Keratinocyte (primary cell): ENCODE results near the gene AOAH. TPM values are rescaled to one million over a fixed set of nuclear protein-coding genes. Genes with fewer than 3 reads are reported as not detected.

Experiments
- DNase-seq: peaks from one replicate; pipeline ENCODE4 v3.0.0-alpha.2; 2011; ENCODE audit warnings: low read depth, missing footprints, low spot score
- FAIRE-seq: peaks from 2 replicates; lab custom pipeline; 2011; peaks lifted over from hg19 to GRCh38; lab: Jason Lieb, UNC
- H2AFZ ChIP-seq: 2 replicates; pipeline ENCODE4 v1.6.0; 2012; ENCODE audit warnings: low read length, control low read depth, inconsistent platforms; ENCODE audit not compliant: control insufficient read depth
- H3K27ac ChIP-seq: 2 replicates; pipeline ENCODE4 v1.5.1; 2011; ENCODE audit warnings: low read length; ENCODE audit not compliant: control insufficient read depth, insufficient read depth
- H3K27me3 ChIP-seq: 3 replicates; pipeline ENCODE4 v1.6.0; 2011; ENCODE audit warnings: low read length; ENCODE audit not compliant: control insufficient read depth, insufficient read depth; ENCODE audit errors: extremely low read depth
- H3K36me3 ChIP-seq, 2 experiments: 2 replicates in 1 of 2; 3 replicates in 1 of 2; pipeline ENCODE4 v1.5.1; 2011; ENCODE audit warnings: low read length in 2 of 2, mild to moderate bottlenecking in 1 of 2; ENCODE audit not compliant: control insufficient read depth in 2 of 2, insufficient read depth in 2 of 2; ENCODE audit errors: extremely low read depth in 1 of 2
- H3K4me1 ChIP-seq: 3 replicates; pipeline ENCODE4 v1.5.1; 2011; ENCODE audit warnings: low read length; ENCODE audit not compliant: control insufficient read depth, insufficient read depth; ENCODE audit errors: extremely low read depth
- H3K4me2 ChIP-seq: 3 replicates; pipeline ENCODE4 v1.6.0; 2011; ENCODE audit warnings: low read depth, low read length; ENCODE audit not compliant: control insufficient read depth, insufficient read depth; ENCODE audit errors: extremely low read depth
- H3K4me3 ChIP-seq, 3 experiments: fragments of 200-600 bp in 1 of 3; sonication (generic) in 1 of 3; 2 replicates in 2 of 3; 3 replicates in 1 of 3; pipeline ENCODE4 v1.5.1; 2011 to 2016; ENCODE audit warnings: low read length in 3 of 3, mild to moderate bottlenecking in 3 of 3, control low read depth in 2 of 3, inconsistent platforms in 1 of 3, low read depth in 1 of 3, mixed read lengths in 1 of 3, mixed run types in 1 of 3, moderate library complexity in 1 of 3; ENCODE audit not compliant: control insufficient read depth in 2 of 3, insufficient read depth in 2 of 3; ENCODE audit errors: extremely low read depth in 1 of 3
- H3K79me2 ChIP-seq: 2 replicates; pipeline ENCODE4 v1.6.0; 2012; ENCODE audit warnings: low read length; ENCODE audit not compliant: control insufficient read depth, insufficient read depth
- H3K9ac ChIP-seq: 3 replicates; pipeline ENCODE4 v1.6.0; 2011; ENCODE audit warnings: low read length; ENCODE audit not compliant: control insufficient read depth, insufficient read depth; ENCODE audit errors: extremely low read depth
- H3K9me1 ChIP-seq: 3 replicates; pipeline ENCODE4 v1.6.0; 2011; ENCODE audit warnings: low read length; ENCODE audit not compliant: control insufficient read depth, insufficient read depth; ENCODE audit errors: extremely low read depth
- H3K9me3 ChIP-seq: 2 replicates; pipeline ENCODE4 v1.5.1; 2012; ENCODE audit warnings: low read depth, low read length; ENCODE audit not compliant: control insufficient read depth
- H4K20me1 ChIP-seq: 3 replicates; pipeline ENCODE4 v1.6.0; 2011; ENCODE audit warnings: low read length; ENCODE audit not compliant: control insufficient read depth, insufficient read depth; ENCODE audit errors: extremely low read depth
- EZH2 ChIP-seq: IDR thresholded peaks from one replicate; pipeline ENCODE4 v1.6.1; 2012; ENCODE audit warnings: inconsistent platforms, mild to moderate bottlenecking, low read length, moderate library complexity
- dilution Hi-C: fragments of 300-500 bp; cut with MboI; formaldehyde crosslinking; loops from one replicate; pipeline ENCODE4 v1.7.0; 2020; ENCODE audit warnings: low sequenced_read_pairs; ENCODE audit not compliant: extremely low pct_ligation_motif_present
- polyA plus RNA-seq, 5 experiments: library from polyadenylated mRNA; depleted of rRNA in 3 of 5; stranded (reverse) in 3 of 5; stranded (forward) in 1 of 5; unstranded in 1 of 5; fragments of >200 nt; gene quantifications; 1 replicate in 1 of 5; 2 replicates in 3 of 5; 3 replicates in 1 of 5; pipeline versions ENCODE4 v1.2.1 to v1.2.3, GENCODE V29; 2011 to 2012; ENCODE audit warnings: missing spikeins in 2 of 5, low read depth in 1 of 5, low replicate concordance in 1 of 5
- TF ChIP-seq, protein P1 (sequence below), 3 experiments: IDR thresholded peaks in 1 of 3; conservative IDR thresholded peaks in 1 of 3; optimal IDR thresholded peaks in 1 of 3; 2 replicates in 2 of 3; 3 replicates in 1 of 3; pipeline versions ENCODE3 to v1.5.1; 2011; ENCODE audit warnings: low read length in 3 of 3, mild to moderate bottlenecking in 3 of 3, moderate library complexity in 2 of 3, control low read depth in 1 of 3, inconsistent platforms in 1 of 3; ENCODE audit not compliant: insufficient read depth in 2 of 3; ENCODE audit errors: extremely low read depth in 1 of 3

Gene AOAH
- polyA plus RNA-seq, 1 donor (not counting 4 experiments of a cell fraction or from before 2014, with no cell fraction given) = 0.43 TPM

DNA sequence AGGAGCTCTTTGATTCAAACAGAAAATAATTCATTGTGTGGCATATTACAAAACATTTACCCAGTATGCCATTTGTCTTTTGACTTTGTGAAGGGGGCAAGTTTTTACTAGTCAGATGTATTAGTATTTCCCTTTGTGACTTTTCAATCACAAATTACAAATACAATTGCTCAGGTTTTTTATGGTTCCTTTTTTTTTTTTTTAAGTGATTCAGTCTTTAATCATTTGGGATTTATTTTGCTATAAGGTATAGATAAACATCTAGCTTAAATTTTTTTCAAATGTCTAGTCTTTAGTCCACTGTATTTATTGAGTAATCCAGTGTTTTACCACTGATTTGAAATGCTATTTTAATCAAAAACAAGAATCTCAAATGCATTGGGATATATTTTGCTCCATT lies 75.9 kb downstream of the AOAH start:
- Histone ChIP-seq H3K36me3 (no peaks in the 10 kb centered on the region), H3K27me3 (no peaks in the 10 kb centered on the region), H3K9me1 (no peaks in the 10 kb centered on the region), H3K9me3 (no peaks in the 10 kb centered on the region), H3K4me2 (no peak overlapping the region), H2AFZ (no peak overlapping the region), H3K4me3 (no peak overlapping the region), H3K9ac (no peak overlapping the region), H3K79me2 (no peaks in the 10 kb centered on the region), H3K4me1 (peaks cover 22% of the 10 kb centered on the region), H4K20me1 (no peaks in the 10 kb centered on the region), H3K27ac (no peak overlapping the region)
- dilution Hi-C loops = no loop called here
- FAIRE-seq (peak; percentile 48), DNase-seq (no peak)
- no peak for TF ChIP-seq EZH2
- TF ChIP-seq, protein P1, sequence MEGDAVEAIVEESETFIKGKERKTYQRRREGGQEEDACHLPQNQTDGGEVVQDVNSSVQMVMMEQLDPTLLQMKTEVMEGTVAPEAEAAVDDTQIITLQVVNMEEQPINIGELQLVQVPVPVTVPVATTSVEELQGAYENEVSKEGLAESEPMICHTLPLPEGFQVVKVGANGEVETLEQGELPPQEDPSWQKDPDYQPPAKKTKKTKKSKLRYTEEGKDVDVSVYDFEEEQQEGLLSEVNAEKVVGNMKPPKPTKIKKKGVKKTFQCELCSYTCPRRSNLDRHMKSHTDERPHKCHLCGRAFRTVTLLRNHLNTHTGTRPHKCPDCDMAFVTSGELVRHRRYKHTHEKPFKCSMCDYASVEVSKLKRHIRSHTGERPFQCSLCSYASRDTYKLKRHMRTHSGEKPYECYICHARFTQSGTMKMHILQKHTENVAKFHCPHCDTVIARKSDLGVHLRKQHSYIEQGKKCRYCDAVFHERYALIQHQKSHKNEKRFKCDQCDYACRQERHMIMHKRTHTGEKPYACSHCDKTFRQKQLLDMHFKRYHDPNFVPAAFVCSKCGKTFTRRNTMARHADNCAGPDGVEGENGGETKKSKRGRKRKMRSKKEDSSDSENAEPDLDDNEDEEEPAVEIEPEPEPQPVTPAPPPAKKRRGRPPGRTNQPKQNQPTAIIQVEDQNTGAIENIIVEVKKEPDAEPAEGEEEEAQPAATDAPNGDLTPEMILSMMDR (optimal IDR thresholded peaks at IDR 0.05 in 1 of 3, IDR thresholded peaks at IDR 0.05 in 1 of 3, conservative IDR thresholded peaks at IDR 0.05 in 1 of 3; ENCODE audit: extremely low read depth in 1 of 3, insufficient read depth in 2 of 3, low read length in 3 of 3) = no peak

DNA sequence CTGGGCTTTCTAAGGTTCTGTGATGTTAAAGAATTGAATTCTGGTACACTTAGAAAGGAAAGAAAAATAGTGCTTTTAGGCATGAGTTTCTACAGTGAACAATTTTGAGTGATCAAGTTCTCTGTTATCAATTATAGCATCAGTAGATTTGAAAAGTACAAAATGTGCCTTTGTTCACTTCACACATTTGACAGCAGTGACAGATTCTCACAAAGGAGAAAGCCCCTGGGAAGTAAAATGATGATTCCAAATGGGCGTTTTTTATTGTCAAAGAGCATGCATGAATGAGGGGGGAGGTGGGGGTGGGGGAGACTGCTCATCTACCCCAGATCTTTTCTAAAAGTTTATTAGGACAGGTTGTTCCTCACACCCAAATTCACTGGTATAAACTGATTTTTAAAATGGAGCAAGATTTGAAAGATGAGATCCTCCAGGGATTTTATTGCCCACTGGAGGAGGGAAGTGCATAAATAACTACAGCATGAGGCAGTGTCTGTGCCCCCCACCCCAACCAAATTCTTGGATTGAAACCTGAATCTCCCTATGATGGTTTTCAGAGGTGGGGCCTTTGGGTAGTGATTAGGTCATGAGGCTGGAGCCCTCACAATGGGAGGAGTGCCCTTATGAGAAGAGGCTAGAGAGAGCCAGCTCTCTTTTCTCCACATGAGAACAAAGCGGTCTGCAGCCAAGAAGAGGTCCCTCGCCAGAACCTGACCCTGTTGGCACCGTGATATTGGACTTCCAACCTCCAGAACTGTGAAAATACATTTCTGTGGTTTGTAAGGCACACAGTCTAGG lies 79.5 kb downstream of the AOAH start:
- Histone ChIP-seq H2AFZ (no peak overlapping the region), H3K4me3 (no peak overlapping the region), H3K27me3 (no peaks in the 10 kb centered on the region), H3K79me2 (no peaks in the 10 kb centered on the region), H3K9me3 (no peaks in the 10 kb centered on the region), H3K4me1 (peaks cover 11% of the 10 kb centered on the region), H3K27ac (no peak overlapping the region), H3K36me3 (no peaks in the 10 kb centered on the region), H3K4me2 (no peak overlapping the region), H4K20me1 (no peaks in the 10 kb centered on the region), H3K9ac (no peak overlapping the region), H3K9me1 (no peaks in the 10 kb centered on the region)
- dilution Hi-C loops = no loop called here
- DNase-seq (no peak), FAIRE-seq (no peak)
- TF ChIP-seq, protein P1 (optimal IDR thresholded peaks at IDR 0.05 in 1 of 3, IDR thresholded peaks at IDR 0.05 in 1 of 3, conservative IDR thresholded peaks at IDR 0.05 in 1 of 3; ENCODE audit: extremely low read depth in 1 of 3, insufficient read depth in 2 of 3, low read length in 3 of 3) = no peak
- TF ChIP-seq EZH2 = no peak
